Skeletal muscle tissue (tissue), 4 donors: ENCODE results near the gene DEFB126. TPM values are rescaled to one million over a fixed set of nuclear protein-coding genes. Genes with fewer than 3 reads are reported as not detected.
"Not testable (repeated sequence)": the region's sequence is repeated elsewhere in the genome, so short reads cannot be mapped to it uniquely, and the experiment has no call there.

Source experiments
- H3K27ac ChIP-seq: one replicate; pipeline ENCODE4 v1.7.0; 2013; ENCODE audit warnings: mild to moderate bottlenecking, low read depth, low read length, inconsistent platforms
- H3K27me3 ChIP-seq, 3 donors: one replicate each; pipeline ENCODE4 v1.7.0; 2013; ENCODE audit warnings: low read length in 3 of 3; ENCODE audit not compliant: control insufficient read depth in 3 of 3, insufficient read depth in 3 of 3
- H3K36me3 ChIP-seq, 3 donors: one replicate each; pipeline ENCODE4 v1.7.0; 2013; ENCODE audit warnings: low read length in 3 of 3; ENCODE audit not compliant: control insufficient read depth in 3 of 3, insufficient read depth in 3 of 3
- H3K4me1 ChIP-seq, 3 donors: one replicate each; pipeline ENCODE4 v1.7.0; 2013; ENCODE audit warnings: low read length in 3 of 3, mild to moderate bottlenecking in 3 of 3; ENCODE audit not compliant: control insufficient read depth in 3 of 3, insufficient read depth in 3 of 3
- H3K4me3 ChIP-seq, 3 donors: one replicate each; pipeline ENCODE4 v1.7.0; 2013; ENCODE audit warnings: low read length in 3 of 3
- H3K9ac ChIP-seq, 3 donors: one replicate each; pipeline ENCODE4 v1.7.0; 2013; ENCODE audit warnings: low read length in 3 of 3, mild to moderate bottlenecking in 3 of 3, moderate library complexity in 2 of 3, low read depth in 1 of 3
- H3K9me3 ChIP-seq, 3 donors: one replicate each; pipeline ENCODE4 v1.7.0; 2013; ENCODE audit warnings: low read length in 3 of 3; ENCODE audit not compliant: control insufficient read depth in 3 of 3
- total RNA-seq: library from RNA; depleted of rRNA; stranded (reverse); fragments of >200 nt; gene quantifications from one replicate; pipeline ENCODE4 v1.2.3, GENCODE V29; 2014
- donor health status: Osteomylitis.

The DEFB126 gene
- not detected for total RNA-seq

GRCh38 chr20:142290-142689 lies at the start of gene DEFB126:
Gene DEFB126 (plus strand): TSS chr20:142590. CDS start chr20:142629, 39 bp downstream.
- Histone ChIP-seq H3K27me3 (peaks cover 0 to 9% (median 3%) of the 10 kb centered on the region in 3 donors), H3K4me3 (no peak within 1 kb of the TSS), H3K27ac (no peak within 1 kb of the TSS), H3K4me1 (no peaks in the 10 kb centered on the region), H3K36me3 (no peaks in the 10 kb centered on the region), H3K9me3 (no peaks in the 10 kb centered on the region), H3K9ac (no peak within 1 kb of the TSS)

GRCh38 chr20:93641-94040 lies 48.7 kb upstream of the DEFB126 start:
- Histone ChIP-seq H3K9me3 (no peaks in the 10 kb centered on the region), H3K27me3 (no peaks in the 10 kb centered on the region), H3K9ac (no peak overlapping the region), H3K36me3 (no peaks in the 10 kb centered on the region), H3K4me1 (no peaks in the 10 kb centered on the region), H3K27ac (no peak overlapping the region), H3K4me3 (no peak overlapping the region)

- Histone ChIP-seq H3K9ac (no peak overlapping the region), H3K27me3 (no peaks in the 10 kb centered on the region), H3K36me3 (no peaks in the 10 kb centered on the region), H3K4me1 (no peaks in the 10 kb centered on the region), H3K9me3 (no peaks in the 10 kb centered on the region), H3K27ac (no peak overlapping the region), H3K4me3 (no peak overlapping the region)
Measured at GRCh38 chr20:95215-95614, 47.2 kb upstream of the DEFB126 start.

GRCh38 chr20:97691-98090 lies 44.7 kb upstream of the DEFB126 start:
- H3K9ac ChIP-seq, H3K27me3 ChIP-seq, H3K36me3 ChIP-seq, H3K4me1 ChIP-seq, H3K9me3 ChIP-seq, H3K4me3 ChIP-seq, H3K27ac ChIP-seq: not testable (repeated sequence)

- peaks cover 8 to 11% (median 9%) of the 10 kb centered on the region in 3 donors for H3K27me3 ChIP-seq
- no peak overlapping the region for H3K4me3 ChIP-seq
Measured at GRCh38 chr20:101975-102374, 40.4 kb upstream of the DEFB126 start.

GRCh38 chr20:103456-103855 lies 38.9 kb upstream of the DEFB126 start:
- H3K36me3 ChIP-seq, result no peaks in the 10 kb centered on the region
- H3K9me3 ChIP-seq, result no peaks in the 10 kb centered on the region
- no peak overlapping the region for H3K9ac ChIP-seq
- H3K27me3 ChIP-seq, result peaks cover 8 to 11% (median 9%) of the 10 kb centered on the region in 3 donors
- H3K4me3 ChIP-seq, result no peak overlapping the region
- H3K27ac ChIP-seq, result no peak overlapping the region
- H3K4me1 ChIP-seq, result no peaks in the 10 kb centered on the region

More at GRCh38 chr20:101975-102374, 40.4 kb upstream of the DEFB126 start:
- Histone ChIP-seq H3K9ac (no peak overlapping the region), H3K27ac (no peak overlapping the region), H3K36me3 (no peaks in the 10 kb centered on the region), H3K4me1 (no peaks in the 10 kb centered on the region), H3K9me3 (no peaks in the 10 kb centered on the region)

GRCh38 chr20:112396-112795 lies 30.0 kb upstream of the DEFB126 start:
- H3K9ac ChIP-seq, result no peak overlapping the region
- H3K27me3 ChIP-seq, result peaks cover 4 to 8% (median 8%) of the 10 kb centered on the region in 3 donors
- no peaks in the 10 kb centered on the region for H3K4me1 ChIP-seq
- peaks cover 0 to 2% (median 0%) of the 10 kb centered on the region in 3 donors for H3K9me3 ChIP-seq
- H3K4me3 ChIP-seq, result no peak overlapping the region
- no peaks in the 10 kb centered on the region for H3K36me3 ChIP-seq
- H3K27ac ChIP-seq, result no peak overlapping the region

GRCh38 chr20:117518-117917 lies 24.9 kb upstream of the DEFB126 start:
- Histone ChIP-seq H3K27ac (no peak overlapping the region), H3K9me3 (peaks cover 0 to 3% (median 2%) of the 10 kb centered on the region in 3 donors), H3K4me3 (no peak overlapping the region), H3K9ac (no peak overlapping the region), H3K36me3 (no peaks in the 10 kb centered on the region), H3K27me3 (peaks cover 4 to 12% (median 8%) of the 10 kb centered on the region in 3 donors), H3K4me1 (no peaks in the 10 kb centered on the region)

- not testable (repeated sequence) for H3K4me1 ChIP-seq
Measured at GRCh38 chr20:129786-130323, 12.5 kb upstream of the DEFB126 start.

GRCh38 chr20:137668-138490 lies 4.5 kb upstream of the DEFB126 start:
- H3K27ac ChIP-seq, result no peak overlapping the region
- H3K4me1 ChIP-seq, result no peaks in the 10 kb centered on the region
- H3K9me3 ChIP-seq, result no peaks in the 10 kb centered on the region
- peaks cover 0 to 6% (median 0%) of the 10 kb centered on the region in 3 donors for H3K27me3 ChIP-seq
- H3K4me3 ChIP-seq, result no peak overlapping the region
- no peaks in the 10 kb centered on the region for H3K36me3 ChIP-seq
- H3K9ac ChIP-seq, result no peak overlapping the region

More at GRCh38 chr20:129786-130323, 12.5 kb upstream of the DEFB126 start:
- not testable (repeated sequence) for H3K27ac ChIP-seq, H3K36me3 ChIP-seq, H3K4me3 ChIP-seq, H3K9me3 ChIP-seq, H3K27me3 ChIP-seq, H3K9ac ChIP-seq
